Measurements from ENCODE around the gene BUD13. TPM values are rescaled to one million over a fixed set of nuclear protein-coding genes. Genes with fewer than 3 reads are reported as not detected.

The BUD13 gene
- total and polyA plus RNA-seq, 9 of the 15 experiments (the other 6 are each of a cell fraction or from before 2014, with no cell fraction given): 9.5 to 34.1 (median 27.1) TPM

GRCh38 chr11:116787786-116788486, 15.1 kb upstream of the BUD13 start, which contains the start of gene ZPR1 (continued):
- TF ChIP-seq ZNF512 (tag; IDR thresholded peaks at IDR 0.05): no peak
- TF ChIP-seq RAD21 (CRISPR knock-in tag; conservative IDR thresholded peaks at IDR 0.05 in 1 of 2, IDR thresholded peaks at IDR 0.05 in 1 of 2): no peak
- no peak for TF ChIP-seq HNRNPH1 (optimal IDR thresholded peaks at IDR 0.05; ENCODE audit: low read depth, low read length)
- no peak for TF ChIP-seq HBP1 (CRISPR knock-in tag; IDR thresholded peaks at IDR 0.05)
- TF ChIP-seq FOXJ2 (tag; IDR thresholded peaks at IDR 0.05): no peak
- no peak for TF ChIP-seq ZNF184 (CRISPR knock-in tag; IDR thresholded peaks at IDR 0.05)
- TF ChIP-seq ZBTB17 (CRISPR knock-in tag; IDR thresholded peaks at IDR 0.05): no peak
- no peak for TF ChIP-seq ZNF316 (IDR thresholded peaks at IDR 0.05)
- no peak for TF ChIP-seq ZBTB49 (CRISPR knock-in tag; IDR thresholded peaks at IDR 0.05; ENCODE audit: borderline replicate concordance)
- TF ChIP-seq GTF3C2 (IDR thresholded peaks at IDR 0.05; ENCODE audit: borderline replicate concordance, extremely low read depth, insufficient read length): no peak
- no peak for TF ChIP-seq PPARD (CRISPR knock-in tag; IDR thresholded peaks at IDR 0.05)
- peak; percentile 95 for TF ChIP-seq LCOR (CRISPR knock-in tag; IDR thresholded peaks at IDR 0.05)
